SU-DHL-6 (cell line): ENCODE data around the gene LRFN2.

Experiments
- H2AFZ ChIP-seq: fragments of 200-600 bp; sonication (generic); 2 replicates; pipeline ENCODE4 v1.6.1; 2014; ENCODE audit warnings: low read depth, mild to moderate bottlenecking, moderate library complexity, mixed read lengths, antibody characterized with exemption, low read length; ENCODE audit not compliant: severe bottlenecking
- H3F3A ChIP-seq: fragments of 200-600 bp; shearing (Covaris generic); 2 replicates; pipeline ENCODE4 v1.6.0; 2016; ENCODE audit warnings: antibody characterized with exemption, mild to moderate bottlenecking; ENCODE audit not compliant: insufficient read depth
- H3K27ac ChIP-seq: fragments of 200-600 bp; sonication (generic); 2 replicates; pipeline ENCODE4 v1.5.1; 2016; ENCODE audit warnings: low read depth, mild to moderate bottlenecking, low read length, moderate library complexity, mixed read lengths
- H3K27me3 ChIP-seq: fragments of 200-600 bp; sonication (generic), shearing (Covaris generic); 2 replicates; pipeline ENCODE4 v1.6.0; 2014; ENCODE audit warnings: mild to moderate bottlenecking, low read length
- H3K36me3 ChIP-seq: fragments of 200-600 bp; sonication (generic); 2 replicates; pipeline ENCODE4 v1.6.1; 2014; ENCODE audit warnings: mild to moderate bottlenecking, low read length, mixed read lengths
- H3K4me2 ChIP-seq: fragments of 300-600, 200-600 bp; shearing (Covaris generic), sonication (generic); 2 replicates; pipeline ENCODE4 v1.6.0; 2014; ENCODE audit warnings: low read length, low read depth, mild to moderate bottlenecking; ENCODE audit not compliant: poor library complexity, severe bottlenecking
- H3K4me3 ChIP-seq: fragments of 200-600 bp; sonication (generic); 2 replicates; pipeline ENCODE4 v1.5.1; 2014; ENCODE audit warnings: antibody characterized with exemption, low read length, mild to moderate bottlenecking, mixed read lengths; ENCODE audit not compliant: insufficient read depth, poor library complexity, severe bottlenecking
- H3K79me2 ChIP-seq: fragments of 200-600 bp; sonication (generic); 2 replicates; pipeline ENCODE4 v1.6.1; 2014; ENCODE audit warnings: mild to moderate bottlenecking, low read length, moderate library complexity; ENCODE audit not compliant: insufficient read depth
- H3K9ac ChIP-seq: fragments of 200-600 bp; sonication (generic); 2 replicates; pipeline ENCODE4 v1.7.0; 2014; ENCODE audit warnings: mild to moderate bottlenecking, low read length
- H3K9me2 ChIP-seq: fragments of 200-600 bp; sonication (generic); replicated peaks from 2 replicates; pipeline ENCODE4 v1.6.1; 2014; ENCODE audit warnings: low read length; ENCODE audit not compliant: insufficient read depth
- H3K9me3 ChIP-seq: fragments of 200-600 bp; sonication (generic); 2 replicates; pipeline ENCODE4 v1.6.1; 2014; ENCODE audit warnings: low read length, mixed read lengths; ENCODE audit not compliant: insufficient read depth
- H4K20me1 ChIP-seq: fragments of 200-600 bp; sonication (generic); 2 replicates; pipeline ENCODE4 v1.6.1; 2014; ENCODE audit warnings: low read depth, mild to moderate bottlenecking, antibody characterized with exemption, low read length, moderate library complexity, mixed read lengths
- EZH2phosphoT487 ChIP-seq: fragments of 200-600 bp; sonication (generic), shearing (Covaris generic); conservative IDR thresholded peaks from 2 replicates; pipeline ENCODE4 v1.6.1; 2018; ENCODE audit warnings: mild to moderate bottlenecking, antibody characterized with exemption, low read length, moderate library complexity, mixed read lengths
- TF ChIP-seq, protein P1 (sequence below): fragments of 200-600 bp; sonication (generic); IDR thresholded peaks from one replicate; pipeline ENCODE4 v1.5.1; 2017; ENCODE audit warnings: antibody characterized with exemption, mild to moderate bottlenecking, low read length, moderate library complexity; ENCODE audit not compliant: insufficient read depth, poor library complexity, severe bottlenecking

LRFN2 gene

GRCh38 chr6:40568062-40568708 is 19.0 kb downstream of the LRFN2 start:
- Histone ChIP-seq H2AFZ (no peak overlapping the region), H3K36me3 (no peaks in the 10 kb centered on the region), H3K9me3 (no peaks in the 10 kb centered on the region), H3K27me3 (no peaks in the 10 kb centered on the region), H3K79me2 (no peaks in the 10 kb centered on the region), H3K9me2 (no peaks in the 10 kb centered on the region), H3K4me2 (no peak overlapping the region), H4K20me1 (no peaks in the 10 kb centered on the region), H3K9ac (no peak overlapping the region), H3K4me3 (no peak overlapping the region), H3K27ac (no peak overlapping the region), H3F3A (no peaks in the 10 kb centered on the region)
- TF ChIP-seq, protein P1, sequence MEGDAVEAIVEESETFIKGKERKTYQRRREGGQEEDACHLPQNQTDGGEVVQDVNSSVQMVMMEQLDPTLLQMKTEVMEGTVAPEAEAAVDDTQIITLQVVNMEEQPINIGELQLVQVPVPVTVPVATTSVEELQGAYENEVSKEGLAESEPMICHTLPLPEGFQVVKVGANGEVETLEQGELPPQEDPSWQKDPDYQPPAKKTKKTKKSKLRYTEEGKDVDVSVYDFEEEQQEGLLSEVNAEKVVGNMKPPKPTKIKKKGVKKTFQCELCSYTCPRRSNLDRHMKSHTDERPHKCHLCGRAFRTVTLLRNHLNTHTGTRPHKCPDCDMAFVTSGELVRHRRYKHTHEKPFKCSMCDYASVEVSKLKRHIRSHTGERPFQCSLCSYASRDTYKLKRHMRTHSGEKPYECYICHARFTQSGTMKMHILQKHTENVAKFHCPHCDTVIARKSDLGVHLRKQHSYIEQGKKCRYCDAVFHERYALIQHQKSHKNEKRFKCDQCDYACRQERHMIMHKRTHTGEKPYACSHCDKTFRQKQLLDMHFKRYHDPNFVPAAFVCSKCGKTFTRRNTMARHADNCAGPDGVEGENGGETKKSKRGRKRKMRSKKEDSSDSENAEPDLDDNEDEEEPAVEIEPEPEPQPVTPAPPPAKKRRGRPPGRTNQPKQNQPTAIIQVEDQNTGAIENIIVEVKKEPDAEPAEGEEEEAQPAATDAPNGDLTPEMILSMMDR, result no peak
- TF ChIP-seq EZH2phosphoT487, result no peak

GRCh38 chr6:40563111-40563510 is 24.1 kb downstream of the LRFN2 start:
- TF ChIP-seq EZH2phosphoT487, result no peak
- TF ChIP-seq, protein P1, result no peak
- H3K36me3 ChIP-seq, result no peaks in the 10 kb centered on the region
- no peak overlapping the region for H3K4me3 ChIP-seq
- no peaks in the 10 kb centered on the region for H3K9me3 ChIP-seq
- no peaks in the 10 kb centered on the region for H3K27me3 ChIP-seq
- no peaks in the 10 kb centered on the region for H3K9me2 ChIP-seq
- no peak overlapping the region for H3K27ac ChIP-seq
- no peak overlapping the region for H3K4me2 ChIP-seq
- H3K9ac ChIP-seq, result no peak overlapping the region
- H3K79me2 ChIP-seq, result no peaks in the 10 kb centered on the region
- H2AFZ ChIP-seq, result no peak overlapping the region
- H3F3A ChIP-seq, result no peaks in the 10 kb centered on the region
- no peaks in the 10 kb centered on the region for H4K20me1 ChIP-seq

- H3K79me2 ChIP-seq, result no peaks in the 10 kb centered on the region
- no peaks in the 10 kb centered on the region for H3F3A ChIP-seq
- H3K27ac ChIP-seq, result no peak overlapping the region
- H3K9me2 ChIP-seq, result no peaks in the 10 kb centered on the region
- no peak overlapping the region for H2AFZ ChIP-seq
- H3K4me3 ChIP-seq, result no peak overlapping the region
- H4K20me1 ChIP-seq, result no peaks in the 10 kb centered on the region
- no peaks in the 10 kb centered on the region for H3K9me3 ChIP-seq
- H3K9ac ChIP-seq, result no peak overlapping the region
- no peaks in the 10 kb centered on the region for H3K36me3 ChIP-seq
- TF ChIP-seq, protein P1, result no peak
- no peak for TF ChIP-seq EZH2phosphoT487
- no peaks in the 10 kb centered on the region for H3K27me3 ChIP-seq
- H3K4me2 ChIP-seq, result no peak overlapping the region
Observed at GRCh38 chr6:40559056-40559455, 28.1 kb downstream of the LRFN2 start.
